HepG2 (cell line): ENCODE measurements around the gene PIK3C3. TPM values are rescaled to one million over a fixed set of nuclear protein-coding genes. Genes with fewer than 3 reads are reported as not detected.

ENCODE experiments used
- ATAC-seq: fragments of 200-7000 bp; cut with Tn5 transposase; 3 replicates; pipeline ENCODE4 v1.9.1; 2020; ENCODE audit warnings: mild to moderate bottlenecking, moderate library complexity
- BruUV-seq: library from RNA; stranded (reverse); fragments of 400-500 nt; replicated peaks from 2 replicates; lab custom pipeline; 2021; lab: Mats Ljungman, UMichigan
- CTCF ChIA-PET: fragments of 300-600 bp; formaldehyde crosslinking; extraction: SDS; loops from one replicate; lab custom pipeline; 2021; ENCODE audit warnings: low total read pairs, inconsistent platforms, low intra/inter-chr PET ratio; lab: Yijun Ruan, JAX
- POLR2A ChIA-PET: fragments of 350-600 bp; sonication (Branson Sonifier 250); formaldehyde crosslinking; loops from one replicate; lab custom pipeline; 2020; ENCODE audit warnings: antibody characterized with exemption, inconsistent platforms; lab: Yijun Ruan, JAX
- DNase-seq: peaks from one replicate; pipeline ENCODE4 v3.0.0-alpha.2; 2015; ENCODE audit warnings: low spot score
- FAIRE-seq: peaks from 3 replicates; lab custom pipeline; 2011; peaks lifted over from hg19 to GRCh38; lab: Jason Lieb, UNC
- H2AFZ ChIP-seq: one replicate; pipeline ENCODE4 v1.6.1; 2011; ENCODE audit warnings: low read length, inconsistent platforms
- H3K27ac ChIP-seq: fragments of 300-600 bp; 3 replicates; pipeline ENCODE4 v1.8.0; 2011; ENCODE audit warnings: mixed run types, mild to moderate bottlenecking, mixed read lengths, low read length, inconsistent platforms; ENCODE audit not compliant: insufficient read depth; ENCODE audit errors: extremely low read length
- H3K27me3 ChIP-seq, 2 experiments: fragments of 200-600 bp in 1 of 2; 2 replicates in 1 of 2; 3 replicates in 1 of 2; pipeline versions ENCODE4 v1.6.0 to v1.8.0; 2011; ENCODE audit warnings: low read length in 2 of 2, mild to moderate bottlenecking in 2 of 2, moderate library complexity in 2 of 2, inconsistent platforms in 1 of 2; ENCODE audit not compliant: insufficient read depth in 2 of 2, control insufficient read depth in 1 of 2
- H3K36me3 ChIP-seq, 2 experiments: fragments of 200-600 bp in 1 of 2; replicated peaks in 1 of 2; 2 replicates in 1 of 2; 3 replicates in 1 of 2; pipeline versions ENCODE4 v1.5.1 to v1.8.0; 2011; ENCODE audit warnings: low read length in 2 of 2, inconsistent platforms in 1 of 2; ENCODE audit not compliant: insufficient read depth in 2 of 2, control insufficient read depth in 1 of 2
- H3K4me1 ChIP-seq: 2 replicates; pipeline ENCODE4 v1.5.1; 2012; ENCODE audit warnings: low read length, inconsistent platforms; ENCODE audit not compliant: insufficient read depth
- H3K4me2 ChIP-seq: 2 replicates; pipeline ENCODE4 v1.6.0; 2011; ENCODE audit warnings: low read depth, low read length, inconsistent platforms
- H3K4me3 ChIP-seq, 3 experiments: fragments of 200-600 bp in 1 of 3; sonication (generic), shearing (Covaris generic) in 1 of 3; replicated peaks in 1 of 3; 2 replicates each; pipeline ENCODE4 v1.5.1; 2011 to 2016; ENCODE audit warnings: low read length in 3 of 3, inconsistent platforms in 2 of 3, low read depth in 2 of 3, mild to moderate bottlenecking in 2 of 3, control low read depth in 1 of 3, mixed read lengths in 1 of 3; ENCODE audit not compliant: insufficient read depth in 1 of 3
- H3K79me2 ChIP-seq: one replicate; pipeline ENCODE4 v1.6.1; 2011; ENCODE audit warnings: low read length, inconsistent platforms; ENCODE audit not compliant: insufficient read depth
- H3K9ac ChIP-seq: 2 replicates; pipeline ENCODE4 v1.6.0; 2011; ENCODE audit warnings: mild to moderate bottlenecking, low read depth, low read length, inconsistent platforms; ENCODE audit not compliant: insufficient read depth
- H3K9me3 ChIP-seq: 2 replicates; pipeline ENCODE4 v1.5.1; 2012; ENCODE audit warnings: mild to moderate bottlenecking, low read length
- H4K20me1 ChIP-seq: 2 replicates; pipeline ENCODE4 v1.6.0; 2011; ENCODE audit warnings: inconsistent platforms, mild to moderate bottlenecking, low read length, moderate library complexity; ENCODE audit not compliant: insufficient read depth
- EHMT2 ChIP-seq: fragments of 200-600 bp; sonication (generic); IDR thresholded peaks from 2 replicates; pipeline ENCODE4 v1.7.0; 2017; ENCODE audit warnings: antibody characterized with exemption, low read depth, low read length, borderline replicate concordance
- FOSL1 ChIP-seq: sonication (generic); formaldehyde crosslinking; IDR thresholded peaks from 2 replicates; pipeline ENCODE4 v1.9.0; 2021; ENCODE audit warnings: missing genetic modification reagents, borderline replicate concordance
- GLI4 ChIP-seq: sonication (generic); formaldehyde crosslinking; IDR thresholded peaks from 2 replicates; pipeline ENCODE4 v1.5.1; 2020; ENCODE audit warnings: missing genetic modification reagents, mild to moderate bottlenecking, moderate library complexity, borderline replicate concordance
- MED1 ChIP-seq: sonication (generic); formaldehyde crosslinking; IDR thresholded peaks from 2 replicates; pipeline ENCODE4 v1.4.0; 2020; ENCODE audit warnings: missing genetic modification reagents
- RARA ChIP-seq: IDR thresholded peaks from 2 replicates; pipeline ENCODE4 v1.6.1; 2016; ENCODE audit warnings: missing genetic modification reagents, missing compliant biosample characterization
- RFX1 ChIP-seq: fragments of 450-650 bp; IDR thresholded peaks from 2 replicates; pipeline ENCODE4 v1.6.1; 2017
- RFXANK ChIP-seq: IDR thresholded peaks from 2 replicates; pipeline ENCODE4 v1.6.1; 2016
- SOX5 ChIP-seq: IDR thresholded peaks from 2 replicates; pipeline ENCODE4 v1.6.1; 2016; ENCODE audit warnings: borderline replicate concordance
- ZNF382 ChIP-seq: sonication (generic); formaldehyde crosslinking; IDR thresholded peaks from 2 replicates; pipeline ENCODE4 v1.5.0; 2020; ENCODE audit warnings: missing genetic modification reagents, mild to moderate bottlenecking, borderline replicate concordance
- ZNF660 ChIP-seq: sonication (generic); formaldehyde crosslinking; IDR thresholded peaks from 2 replicates; pipeline ENCODE4 v1.5.1; 2020; ENCODE audit warnings: mild to moderate bottlenecking, low read depth, missing genetic modification reagents, borderline replicate concordance
- ZNF878 ChIP-seq: sonication (generic); formaldehyde crosslinking; IDR thresholded peaks from 2 replicates; pipeline ENCODE4 v1.8.1; 2023; ENCODE audit warnings: mild to moderate bottlenecking, missing genetic modification reagents, moderate library complexity
- WGBS: methylation state at CpG from one replicate; pipeline ENCODE4 v1.1.6; 2017; ENCODE audit warnings: low lambda C conversion rate; 5-methylcytosine and 5-hydroxymethylcytosine counted together
- in situ Hi-C: cut with HindIII; loops from 2 replicates; pipeline ENCODE4 v1.10.0; 2017; ENCODE audit warnings: low pct_unique_long_range_greater_than_20kb; ENCODE audit not compliant: extremely low pct_ligation_motif_present
- intact Hi-C: fragments of 100-400 bp; cut with micrococcal nuclease; formaldehyde crosslinking; loops from one replicate; pipeline ENCODE4 v1.10.0; 2022; ENCODE audit not compliant: unreplicated experiment
- polyA plus RNA-seq, 8 experiments: library from polyadenylated mRNA; depleted of rRNA in 3 of 8; stranded (reverse) in 7 of 8; unstranded in 1 of 8; fragments of >200 nt; fragmentation: Illumina TruSeq in 4 of 8; extraction: Trizol in 4 of 8; gene quantifications; 2 replicates each; pipeline versions ENCODE4 v1.2.1 to v1.2.3, GENCODE V29; 2011 to 2016; ENCODE audit warnings: low read depth in 4 of 8, missing spikeins in 1 of 8, mixed read lengths in 1 of 8; ENCODE audit not compliant: insufficient read depth in 1 of 8
- total RNA-seq, 5 experiments: library from RNA; depleted of rRNA; stranded (reverse); fragments of >200 nt; fragmentation: Illumina TruSeq; extraction: Trizol; gene quantifications; 2 replicates each; pipeline ENCODE4 v1.2.3, GENCODE V29; 2016; ENCODE audit warnings: low read depth in 1 of 5
- TF ChIP-seq, protein P1 (sequence below): sonication (generic); formaldehyde crosslinking; IDR thresholded peaks from 2 replicates; pipeline ENCODE4 v1.4.0; 2020; ENCODE audit warnings: mild to moderate bottlenecking, missing genetic modification reagents

PIK3C3 gene
- total and polyA plus RNA-seq, 2 of the 13 experiments (the other 11 are each of a cell fraction or from before 2014, with no cell fraction given) = 42.8 to 46.4 TPM

DNA sequence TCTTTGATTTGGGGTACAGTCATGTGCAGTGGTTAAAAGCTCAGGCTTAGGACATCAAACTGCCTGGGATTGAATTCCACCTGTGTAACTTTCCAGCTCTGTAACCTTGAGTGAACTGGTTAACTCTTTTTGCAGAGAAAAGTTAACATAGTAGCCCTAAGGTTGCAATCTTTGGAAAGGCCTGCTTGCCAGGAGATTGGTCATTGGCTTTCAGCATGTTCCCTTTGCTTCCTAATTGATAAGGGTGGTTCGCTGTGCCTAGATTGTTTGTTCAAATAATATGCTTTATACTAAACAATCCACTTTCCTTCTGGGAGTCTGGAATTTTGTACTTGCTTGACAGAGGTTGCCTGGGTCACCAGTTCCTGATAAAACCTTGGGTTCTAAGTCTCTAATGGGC lies 86.8 kb downstream of the PIK3C3 start:
- Histone ChIP-seq H3K27ac (no peak overlapping the region), H3K4me1 (peaks cover 4% of the 10 kb centered on the region), H3K36me3 (peaks cover 2 to 33% of the 10 kb centered on the region in 2 experiments; a peak in 4 of 5 replicates), H3K79me2 (no peaks in the 10 kb centered on the region), H2AFZ (no peak overlapping the region), H3K9ac (no peak overlapping the region), H3K27me3 (no peaks in the 10 kb centered on the region), H3K9me3 (no peaks in the 10 kb centered on the region), H3K4me2 (no peak overlapping the region), H3K4me3 (no peak overlapping the region), H4K20me1 (no peaks in the 10 kb centered on the region)
- BruUV-seq = no TSS peak
- POLR2A ChIA-PET = no interaction called here
- no peak for TF ChIP-seq SOX5 (CRISPR knock-in tag)
- TF ChIP-seq ZNF382 (CRISPR knock-in tag) = no peak
- TF ChIP-seq EHMT2 = no peak
- no peak for TF ChIP-seq RFX1
- no peak for TF ChIP-seq MED1 (CRISPR knock-in tag)
- no peak for TF ChIP-seq FOSL1 (CRISPR knock-in tag)
- ATAC-seq (no peak), FAIRE-seq (no peak), DNase-seq (no peak)
- in situ Hi-C loops = no loop called here
- whole genome bisulfite sequencing = 94% methylated on average over 1 of the region's 1 CpG
- intact Hi-C loops = no loop called here
- CTCF ChIA-PET = no interaction called here

DNA sequence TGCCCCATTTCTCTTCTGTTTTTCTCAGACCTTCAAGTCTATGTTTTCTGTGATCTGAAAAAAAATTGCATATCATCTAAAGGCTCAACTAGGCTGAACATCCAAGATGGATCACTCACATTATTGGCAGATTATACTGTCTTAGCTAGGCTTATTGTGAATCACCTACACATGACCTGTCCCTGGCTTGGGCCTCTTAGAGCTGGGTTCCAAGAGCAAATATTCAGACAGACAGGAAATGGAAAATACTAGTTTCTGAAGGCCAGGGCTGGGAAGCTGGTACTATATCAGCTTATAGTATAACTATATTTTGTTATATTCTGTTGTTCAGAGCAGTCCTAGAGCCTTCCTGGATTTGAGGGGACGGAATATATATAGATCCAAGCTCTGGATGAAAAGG lies 90.3 kb downstream of the PIK3C3 start:
- no peaks in the 10 kb centered on the region for H3K79me2 ChIP-seq
- H3K4me1 ChIP-seq = peaks cover 21% of the 10 kb centered on the region
- H3K4me2 ChIP-seq = no peak overlapping the region
- TF ChIP-seq GLI4 (CRISPR knock-in tag) (no peak), ZNF660 (no peak), ZNF878 (CRISPR knock-in tag) (no peak), RARA (0 out of 2 replicates have a peak, but pooled peaks have one; percentile 5), RFXANK (CRISPR knock-in tag) (no peak)
- TF ChIP-seq, protein P1, sequence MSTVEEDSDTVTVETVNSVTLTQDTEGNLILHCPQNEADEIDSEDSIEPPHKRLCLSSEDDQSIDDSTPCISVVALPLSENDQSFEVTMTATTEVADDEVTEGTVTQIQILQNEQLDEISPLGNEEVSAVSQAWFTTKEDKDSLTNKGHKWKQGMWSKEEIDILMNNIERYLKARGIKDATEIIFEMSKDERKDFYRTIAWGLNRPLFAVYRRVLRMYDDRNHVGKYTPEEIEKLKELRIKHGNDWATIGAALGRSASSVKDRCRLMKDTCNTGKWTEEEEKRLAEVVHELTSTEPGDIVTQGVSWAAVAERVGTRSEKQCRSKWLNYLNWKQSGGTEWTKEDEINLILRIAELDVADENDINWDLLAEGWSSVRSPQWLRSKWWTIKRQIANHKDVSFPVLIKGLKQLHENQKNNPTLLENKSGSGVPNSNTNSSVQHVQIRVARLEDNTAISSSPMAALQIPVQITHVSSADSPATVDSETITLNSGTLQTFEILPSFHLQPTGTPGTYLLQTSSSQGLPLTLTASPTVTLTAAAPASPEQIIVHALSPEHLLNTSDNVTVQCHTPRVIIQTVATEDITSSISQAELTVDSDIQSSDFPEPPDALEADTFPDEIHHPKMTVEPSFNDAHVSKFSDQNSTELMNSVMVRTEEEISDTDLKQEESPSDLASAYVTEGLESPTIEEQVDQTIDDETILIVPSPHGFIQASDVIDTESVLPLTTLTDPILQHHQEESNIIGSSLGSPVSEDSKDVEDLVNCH (CRISPR knock-in tag) = no peak
- no peak overlapping the region for H3K27ac ChIP-seq
- intact Hi-C loops = no loop called here
- DNase-seq (peak; percentile 13), FAIRE-seq (no peak), ATAC-seq (no peak)
- WGBS = 100% methylated on average over 1 of the region's 1 CpG
- no peaks in the 10 kb centered on the region for H4K20me1 ChIP-seq
- no peaks in the 10 kb centered on the region for H3K9me3 ChIP-seq
- H3K9ac ChIP-seq = no peak overlapping the region
- H3K27me3 ChIP-seq = no peaks in the 10 kb centered on the region
- no peak overlapping the region for H2AFZ ChIP-seq
- in situ Hi-C loops = no loop called here
- POLR2A ChIA-PET = no interaction called here
- peaks cover 4 to 17% of the 10 kb centered on the region in 2 experiments for H3K36me3 ChIP-seq
- no TSS peak for BruUV-seq
- CTCF ChIA-PET = no interaction called here
- H3K4me3 ChIP-seq = no peak overlapping the region
